MCF 10A (cell line): ENCODE data around the gene EDC4. TPM values are rescaled to one million over a fixed set of nuclear protein-coding genes. Genes with fewer than 3 reads are reported as not detected.

ENCODE experiments used
- BruUV-seq: library from RNA; stranded (reverse); fragments of 400-500 nt; replicated peaks from 2 replicates; lab custom pipeline; 2021; lab: Mats Ljungman, UMichigan
- CTCF ChIA-PET: fragments of 300-600 bp; sonication (Branson Sonifier 250); formaldehyde crosslinking; extraction: SDS; loops from one replicate; lab custom pipeline; 2021; ENCODE audit warnings: antibody characterized with exemption, inconsistent platforms; lab: Yijun Ruan, JAX
- POLR2A ChIA-PET: fragments of 300-600, 350-650 bp; sonication (Branson Sonifier 250); formaldehyde crosslinking; extraction: SDS; loops from one replicate; lab custom pipeline; 2020; ENCODE audit warnings: antibody characterized with exemption, inconsistent platforms; lab: Yijun Ruan, JAX
- DNase-seq: peaks from one replicate; pipeline ENCODE4 v3.0.0-alpha.2; 2018; ENCODE audit not compliant: unreplicated experiment
- H3K27ac Mint-ChIP-seq: one replicate; pipeline ENCODE4 v1.8.0; 2022; ENCODE audit warnings: mild to moderate bottlenecking, low read depth, mixed read lengths; ENCODE audit not compliant: unreplicated experiment
- H3K27me3 Mint-ChIP-seq: one replicate; pipeline ENCODE4 v1.8.0; 2022; ENCODE audit warnings: mixed read lengths; ENCODE audit not compliant: insufficient read depth, unreplicated experiment
- H3K36me3 Mint-ChIP-seq: one replicate; pipeline ENCODE4 v1.8.0; 2022; ENCODE audit warnings: mild to moderate bottlenecking, moderate library complexity, mixed read lengths; ENCODE audit not compliant: insufficient read depth, unreplicated experiment
- H3K4me1 Mint-ChIP-seq: one replicate; pipeline ENCODE4 v1.8.0; 2022; ENCODE audit warnings: mixed read lengths; ENCODE audit not compliant: insufficient read depth, unreplicated experiment
- H3K4me3 Mint-ChIP-seq: one replicate; pipeline ENCODE4 v1.8.0; 2022; ENCODE audit warnings: mild to moderate bottlenecking, moderate library complexity, mixed read lengths; ENCODE audit not compliant: unreplicated experiment
- H3K9me3 Mint-ChIP-seq: one replicate; pipeline ENCODE4 v1.8.0; 2022; ENCODE audit warnings: mixed read lengths; ENCODE audit not compliant: unreplicated experiment
- CTCF ChIP-seq: fragments of 200-600 bp; IDR thresholded peaks from one replicate; pipeline ENCODE4 v1.8.0; 2022; ENCODE audit warnings: antibody characterized with exemption, mild to moderate bottlenecking; ENCODE audit not compliant: unreplicated experiment
- intact Hi-C: fragments of 100-400 bp; cut with micrococcal nuclease; formaldehyde crosslinking; loops from 2 replicates; pipeline ENCODE4 v1.14.1; 2022
- total RNA-seq: library from RNA; stranded (reverse); gene quantifications from 2 replicates; pipeline ENCODE4 v1.2.3, GENCODE V29; 2022

EDC4 gene
- total RNA-seq, 1 experiment from 2014 or later, result 50.9 TPM

- ChIA-PET POLR2A (interaction anchor here (0.7 to 3.4 kb wide), 18 partner anchors 10 to 176 kb away, joined by 3 to 34 read pairs (median 4); partner anchors contain the start of genes NRN1L and NUTF2), CTCF (interaction anchor here (0.7 to 2.2 kb wide), 5 partner anchors 10 to 373 kb away, joined by 3 to 11 read pairs (median 4); partner anchors contain the start of genes CTRL and NRN1L)
- BruUV-seq, result TSS peak; percentile 33
- no peaks in the 10 kb centered on the region for H3K9me3 Mint-ChIP-seq
- TF ChIP-seq CTCF, result no peak
- peak overlapping the region; percentile 92 for H3K4me3 Mint-ChIP-seq
- peaks cover 13% of the 10 kb centered on the region for H3K4me1 Mint-ChIP-seq
- intact Hi-C loops, result no loop called here
- H3K27me3 Mint-ChIP-seq, result no peaks in the 10 kb centered on the region
- peak overlapping the region; percentile 92 for H3K27ac Mint-ChIP-seq
- peak; percentile 14 for DNase-seq
- peaks cover 15% of the 10 kb centered on the region for H3K36me3 Mint-ChIP-seq
Measured at GRCh38 chr16:67893743-67894399, 21.0 kb downstream of the EDC4 start.

- POLR2A ChIA-PET, result interaction anchor here (0.6 to 3.9 kb wide), 9 partner anchors 9 to 302 kb away, joined by 3 to 12 read pairs (median 3); partner anchors contain the start of genes NRN1L and RANBP10
- H3K9me3 Mint-ChIP-seq, result no peaks in the 10 kb centered on the region
- intact Hi-C loops, result no loop called here
- CTCF ChIA-PET, result interaction anchor here (0.6 to 3.2 kb wide), 11 partner anchors 9 to 87 kb away, joined by 3 to 16 read pairs (median 4); partner anchors contain the start of genes NRN1L and SLC12A4
- H3K27ac Mint-ChIP-seq, result no peak overlapping the region
- BruUV-seq, result no TSS peak
- peaks cover 27% of the 10 kb centered on the region for H3K36me3 Mint-ChIP-seq
- H3K27me3 Mint-ChIP-seq, result no peaks in the 10 kb centered on the region
- DNase-seq, result no peak
- no peak for TF ChIP-seq CTCF
- peaks cover 13% of the 10 kb centered on the region for H3K4me1 Mint-ChIP-seq
- H3K4me3 Mint-ChIP-seq, result no peak overlapping the region
Measured at GRCh38 chr16:67897231-67897630, 24.4 kb downstream of the EDC4 start.

- no TSS peak for BruUV-seq
- intact Hi-C loops, result no loop called here
- ChIA-PET POLR2A (no interaction called here), CTCF (interaction anchor here (0.6 to 1.0 kb wide), 3 partner anchors 14 to 169 kb away, joined by 3 to 5 read pairs (median 3); no protein-coding TSS in a partner anchor)
- Mint-ChIP-seq H3K27me3 (no peaks in the 10 kb centered on the region), H3K27ac (no peak overlapping the region), H3K4me1 (no peaks in the 10 kb centered on the region), H3K36me3 (peaks cover 52% of the 10 kb centered on the region), H3K4me3 (no peak overlapping the region), H3K9me3 (no peaks in the 10 kb centered on the region)
- no peak for DNase-seq
- no peak for TF ChIP-seq CTCF
Measured at GRCh38 chr16:67901734-67902133, 28.9 kb downstream of the EDC4 start.

GRCh38 chr16:67902831-67903230 lies 30.0 kb downstream of the EDC4 start:
- no TSS peak for BruUV-seq
- TF ChIP-seq CTCF, result no peak
- H3K4me1 Mint-ChIP-seq, result no peaks in the 10 kb centered on the region
- H3K4me3 Mint-ChIP-seq, result no peak overlapping the region
- DNase-seq, result no peak
- intact Hi-C loops, result no loop called here
- no peaks in the 10 kb centered on the region for H3K27me3 Mint-ChIP-seq
- ChIA-PET CTCF (interaction anchor here (0.5 to 3.0 kb wide), 5 partner anchors 12 to 765 kb away, joined by 3 to 11 read pairs (median 5); partner anchors contain the start of gene NRN1L), POLR2A (no interaction called here)
- H3K36me3 Mint-ChIP-seq, result peaks cover 46% of the 10 kb centered on the region
- H3K9me3 Mint-ChIP-seq, result no peaks in the 10 kb centered on the region
- no peak overlapping the region for H3K27ac Mint-ChIP-seq
